Inferior parietal cortex (tissue), 1 donor: ENCODE data around the gene GNAO1.
"Not testable (repeated sequence)": the region's sequence is repeated elsewhere in the genome, so short reads cannot be mapped to it uniquely, and the experiment has no call there.

ENCODE experiments used
- DNase-seq: peaks from one replicate; pipeline ENCODE4 v3.0.0-alpha.2; 2016; ENCODE audit errors: extremely low spot score

GNAO1 gene

GRCh38 chr16:56389554-56389953 is 198.3 kb downstream of the GNAO1 start:
- no peak for DNase-seq

GRCh38 chr16:56396724-56397123 is 205.4 kb downstream of the GNAO1 start:
- DNase-seq = not testable (repeated sequence)

- DNase-seq = no peak
These were observed 207.8 kb downstream of the GNAO1 start for GRCh38 chr16:56399047-56399446.

GRCh38 chr16:56399486-56399885 is 208.2 kb downstream of the GNAO1 start:
- DNase-seq = no peak

- no peak for DNase-seq
These were observed 209.2 kb downstream of the GNAO1 start for GRCh38 chr16:56400458-56400857.

- DNase-seq = no peak
These were observed 210.2 kb downstream of the GNAO1 start for GRCh38 chr16:56401482-56401881.

- DNase-seq = no peak
These were observed 214.8 kb downstream of the GNAO1 start for GRCh38 chr16:56405977-56406672.
